IMR-90 (cell line): ENCODE measurements around the gene RASAL1. TPM values are rescaled to one million over a fixed set of nuclear protein-coding genes. Genes with fewer than 3 reads are reported as not detected.
"Not testable (repeated sequence)": the region's sequence is repeated elsewhere in the genome, so short reads cannot be mapped to it uniquely, and the experiment has no call there.

Experiments
- ATAC-seq: fragments of 200-7000 bp; cut with Tn5 transposase; 2 replicates; pipeline ENCODE4 v1.9.1; 2020; ENCODE audit warnings: low read depth, mild to moderate bottlenecking, moderate library complexity
- BruUV-seq: library from RNA; stranded (reverse); fragments of 400-500 nt; replicated peaks from 2 replicates; lab custom pipeline; 2021; lab: Mats Ljungman, UMichigan
- CTCF ChIA-PET: fragments of 300-600 bp; formaldehyde crosslinking; extraction: SDS; loops from one replicate; lab custom pipeline; 2021; ENCODE audit warnings: antibody characterized with exemption; lab: Yijun Ruan, JAX
- POLR2A ChIA-PET: fragments of 300-600 bp; sonication (Branson Sonifier 250); formaldehyde crosslinking; loops from one replicate; lab custom pipeline; 2022; ENCODE audit warnings: antibody characterized with exemption; ENCODE audit not compliant: unreplicated experiment; lab: Charles Lee
- DNase-seq: peaks from one replicate; pipeline ENCODE4 v3.0.0; 2013
- H2AFZ ChIP-seq: replicated peaks from 2 replicates; pipeline ENCODE3; 2013; ENCODE audit warnings: low read length, mild to moderate bottlenecking; ENCODE audit not compliant: poor library complexity
- H2AK5ac ChIP-seq: 2 replicates; pipeline ENCODE4 v1.6.1; 2013; ENCODE audit warnings: low read depth, low read length, inconsistent platforms
- H2AK9ac ChIP-seq: replicated peaks from 2 replicates; pipeline ENCODE3; 2013; ENCODE audit warnings: mild to moderate bottlenecking, low read depth, low read length, moderate library complexity; ENCODE audit not compliant: poor library complexity
- H2BK120ac ChIP-seq: 2 replicates; pipeline ENCODE4 v1.6.1; 2013; ENCODE audit warnings: low read depth, low read length, inconsistent platforms
- H2BK15ac ChIP-seq: 3 replicates; pipeline ENCODE4 v1.6.1; 2013; ENCODE audit warnings: low read depth, low read length, inconsistent platforms
- H2BK20ac ChIP-seq: 2 replicates; pipeline ENCODE4 v1.6.1; 2013; ENCODE audit warnings: low read depth, mild to moderate bottlenecking, inconsistent platforms, low read length, moderate library complexity
- H2BK5ac ChIP-seq: 2 replicates; pipeline ENCODE4 v1.6.1; 2013; ENCODE audit warnings: mild to moderate bottlenecking, low read depth, low read length, inconsistent platforms; ENCODE audit not compliant: poor library complexity, severe bottlenecking
- H3K14ac ChIP-seq: replicated peaks from 2 replicates; pipeline ENCODE4 v1.6.1; 2013; ENCODE audit warnings: low read depth, low read length, inconsistent platforms
- H3K18ac ChIP-seq: 2 replicates; pipeline ENCODE4 v1.6.1; 2013; ENCODE audit warnings: low read depth, low read length, control low read depth
- H3K23ac ChIP-seq: 2 replicates; pipeline ENCODE4 v1.6.1; 2013; ENCODE audit warnings: low read depth, low read length, inconsistent platforms
- H3K27ac ChIP-seq: 2 replicates; pipeline ENCODE4 v1.5.1; 2013; ENCODE audit warnings: mild to moderate bottlenecking, control low read depth, low read length; ENCODE audit not compliant: insufficient read depth
- H3K27me3 ChIP-seq: 2 replicates; pipeline ENCODE4 v1.6.1; 2013; ENCODE audit warnings: low read length; ENCODE audit not compliant: control insufficient read depth, insufficient read depth
- H3K36me3 ChIP-seq: 2 replicates; pipeline ENCODE4 v1.6.1; 2013; ENCODE audit warnings: low read length, mixed read lengths; ENCODE audit not compliant: control insufficient read depth, insufficient read depth
- H3K4ac ChIP-seq: 2 replicates; pipeline ENCODE4 v1.6.1; 2013; ENCODE audit warnings: low read depth, low read length, inconsistent platforms
- H3K4me1 ChIP-seq: 2 replicates; pipeline ENCODE4 v1.6.1; 2013; ENCODE audit warnings: low read length, mixed read lengths; ENCODE audit not compliant: control insufficient read depth, insufficient read depth
- H3K4me2 ChIP-seq: 2 replicates; pipeline ENCODE4 v1.6.1; 2013; ENCODE audit warnings: low read depth, mild to moderate bottlenecking, control low read depth, low read length, moderate library complexity
- H3K4me3 ChIP-seq: 2 replicates; pipeline ENCODE4 v1.5.1; 2013; ENCODE audit warnings: low read depth, mild to moderate bottlenecking, control low read depth, low read length, moderate library complexity; ENCODE audit not compliant: insufficient read depth
- H3K56ac ChIP-seq: 2 replicates; pipeline ENCODE4 v1.6.1; 2013; ENCODE audit warnings: low read length, inconsistent platforms; ENCODE audit not compliant: insufficient read depth; ENCODE audit errors: extremely low read depth
- H3K79me1 ChIP-seq, 2 experiments: 2 replicates each; pipeline ENCODE4 v1.6.1; 2013; ENCODE audit warnings: low read length in 2 of 2, inconsistent platforms in 1 of 2, low read depth in 1 of 2
- H3K9ac ChIP-seq: 2 replicates; pipeline ENCODE4 v1.6.1; 2013; ENCODE audit warnings: low read depth, low read length, control low read depth
- H3K9me1 ChIP-seq: 2 replicates; pipeline ENCODE4 v1.6.1; 2013; ENCODE audit warnings: low read length, inconsistent platforms; ENCODE audit not compliant: insufficient read depth
- H3K9me3 ChIP-seq: 2 replicates; pipeline ENCODE4 v1.6.1; 2013; ENCODE audit warnings: low read length; ENCODE audit not compliant: control insufficient read depth, insufficient read depth
- H4K20me1 ChIP-seq: 2 replicates; pipeline ENCODE4 v1.6.1; 2013; ENCODE audit warnings: low read length, inconsistent platforms; ENCODE audit not compliant: insufficient read depth
- H4K5ac ChIP-seq: 2 replicates; pipeline ENCODE4 v1.6.1; 2013; ENCODE audit warnings: mild to moderate bottlenecking, low read depth, low read length, control low read depth
- H4K8ac ChIP-seq, 2 experiments: 2 replicates each; pipeline ENCODE4 v1.6.1; 2013; ENCODE audit warnings: low read depth in 2 of 2, low read length in 2 of 2, control low read depth in 1 of 2, inconsistent platforms in 1 of 2
- H4K91ac ChIP-seq: 2 replicates; pipeline ENCODE4 v1.6.1; 2013; ENCODE audit warnings: low read depth, low read length, inconsistent platforms; ENCODE audit not compliant: insufficient read depth
- WGBS, 2 experiments: methylation state at CpG; one replicate each; pipeline versions ENCODE4 v1.1.5 to v1.1.7; 2013; ENCODE audit warnings: missing lambda C conversion rate in 2 of 2; ENCODE audit not compliant: insufficient read length in 1 of 2; ENCODE audit errors: extremely low coverage in 2 of 2; 5-methylcytosine and 5-hydroxymethylcytosine counted together
- dilution Hi-C: fragments of 300-500 bp; cut with HindIII; formaldehyde crosslinking; loops from one replicate; pipeline ENCODE4 v1.14.3; 2018; ENCODE audit warnings: low sequenced_read_pairs; ENCODE audit not compliant: unreplicated experiment
- in situ Hi-C: fragments of 300-500 bp; cut with MboI; formaldehyde crosslinking; loops from 3 replicates; pipeline ENCODE4 v1.14.3; 2019; ENCODE audit warnings: low sequenced_read_pairs, inconsistent platforms, mixed read lengths
- intact Hi-C: fragments of 100-400 bp; cut with micrococcal nuclease; formaldehyde crosslinking; loops from 2 replicates; pipeline ENCODE4 v1.10.0; 2022
- polyA plus RNA-seq, 3 experiments: library from polyadenylated mRNA; depleted of rRNA; stranded (reverse); fragments of >200 nt; gene quantifications; 2 replicates each; pipeline ENCODE4 v1.2.3, GENCODE V29; 2012; ENCODE audit warnings: low replicate concordance in 1 of 3
- total RNA-seq: library from RNA; depleted of rRNA; stranded (reverse); fragments of >200 nt; gene quantifications from 2 replicates; pipeline ENCODE4 v1.2.3, GENCODE V29; 2012

RASAL1 gene
- total and polyA plus RNA-seq, 2 of the 4 experiments (the other 2 are of a cell fraction): not detected

DNA sequence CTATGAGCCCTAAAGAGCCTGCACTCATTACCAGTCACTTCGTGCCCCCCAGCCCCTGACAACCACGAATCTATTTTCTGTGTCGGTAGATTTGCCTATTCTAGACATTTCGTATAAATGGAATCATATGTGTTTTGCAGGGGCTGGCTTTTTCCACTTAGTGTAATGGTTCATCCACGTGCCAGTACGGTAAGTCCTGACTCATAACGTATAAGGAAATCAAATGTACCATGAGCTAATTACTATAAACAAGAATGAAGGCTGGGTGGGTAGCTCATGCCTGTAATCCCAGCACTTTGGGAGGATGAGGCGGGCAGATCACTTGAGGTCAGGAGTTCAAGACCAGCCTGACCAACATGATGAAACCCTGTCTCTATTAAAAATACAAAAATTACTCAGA lies 17.9 kb downstream of the RASAL1 start:
- H3K79me1 ChIP-seq, H3K27ac ChIP-seq, H3K9me3 ChIP-seq, H2BK120ac ChIP-seq, H3K27me3 ChIP-seq, H3K9me1 ChIP-seq, H3K4me3 ChIP-seq, dilution Hi-C loops, intact Hi-C loops, in situ Hi-C loops, H3K9ac ChIP-seq, H2BK15ac ChIP-seq, H2AK9ac ChIP-seq, ATAC-seq, H3K23ac ChIP-seq, DNase-seq, POLR2A ChIA-PET, H3K36me3 ChIP-seq, CTCF ChIA-PET, H2BK5ac ChIP-seq, H3K4ac ChIP-seq, H4K8ac ChIP-seq, BruUV-seq, H3K14ac ChIP-seq, H4K20me1 ChIP-seq, H2AK5ac ChIP-seq, H3K4me1 ChIP-seq, H2BK20ac ChIP-seq, H3K4me2 ChIP-seq, H4K91ac ChIP-seq, H3K56ac ChIP-seq, H4K5ac ChIP-seq, H2AFZ ChIP-seq, H3K18ac ChIP-seq: not testable (repeated sequence)
- WGBS, 2 experiments: 60% methylated on average over 3 of the region's 8 CpGs; no CpG with 5 or more reads in 1 of the 2 experiments
